Choroid plexus epithelial cell (primary cell): ENCODE results near the gene SMIM22.
"Not testable (repeated sequence)": the region's sequence is repeated elsewhere in the genome, so short reads cannot be mapped to it uniquely, and the experiment has no call there.

Source experiments
- DNase-seq: peaks from one replicate; pipeline ENCODE4 v3.0.0-alpha.2; 2010; ENCODE audit warnings: low read depth
- H3K4me3 ChIP-seq: 2 replicates; pipeline ENCODE4 v1.5.1; 2011; ENCODE audit warnings: low read depth, mild to moderate bottlenecking, control low read depth, low read length, moderate library complexity
- TF ChIP-seq, protein P1 (sequence below): conservative IDR thresholded peaks from 2 replicates; pipeline ENCODE4 v1.5.1; 2011; ENCODE audit warnings: low read depth, mild to moderate bottlenecking, control low read depth, inconsistent platforms, low read length, moderate library complexity

The SMIM22 gene

DNA sequence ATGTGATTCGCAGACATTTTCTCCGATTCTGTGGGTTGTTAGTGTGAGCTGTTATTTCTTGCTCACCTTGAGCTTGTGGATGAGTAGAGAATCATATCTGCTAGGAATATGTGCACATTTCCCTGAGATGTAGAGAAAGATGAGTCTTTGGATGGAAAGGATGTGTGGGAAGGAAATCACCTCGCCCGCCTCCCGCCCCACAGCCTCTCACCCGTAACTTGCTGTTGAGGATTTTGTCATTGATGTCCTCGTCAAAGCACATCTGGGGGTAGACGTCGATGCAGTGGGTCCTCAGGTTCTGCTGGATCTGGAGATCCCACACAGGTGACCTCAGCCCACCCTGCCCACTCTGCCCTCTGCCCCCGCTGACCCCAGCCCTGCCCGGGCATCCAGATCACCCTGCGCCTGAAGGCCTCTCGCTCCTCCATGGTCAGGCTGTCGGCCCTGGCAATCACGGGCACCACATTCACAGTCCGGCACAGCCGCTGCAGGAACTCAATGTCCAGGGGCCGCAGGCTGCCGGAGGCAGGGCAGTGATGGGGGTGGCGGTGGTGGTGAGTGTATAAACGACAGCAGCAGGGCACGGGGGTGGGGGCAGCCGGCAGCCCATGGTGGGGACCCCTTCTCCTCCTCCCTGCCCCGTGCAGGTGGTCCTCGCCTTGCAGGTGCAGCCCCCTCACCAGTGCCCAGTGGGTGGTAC lies 11.8 kb upstream of the SMIM22 start:
- TF ChIP-seq, protein P1, sequence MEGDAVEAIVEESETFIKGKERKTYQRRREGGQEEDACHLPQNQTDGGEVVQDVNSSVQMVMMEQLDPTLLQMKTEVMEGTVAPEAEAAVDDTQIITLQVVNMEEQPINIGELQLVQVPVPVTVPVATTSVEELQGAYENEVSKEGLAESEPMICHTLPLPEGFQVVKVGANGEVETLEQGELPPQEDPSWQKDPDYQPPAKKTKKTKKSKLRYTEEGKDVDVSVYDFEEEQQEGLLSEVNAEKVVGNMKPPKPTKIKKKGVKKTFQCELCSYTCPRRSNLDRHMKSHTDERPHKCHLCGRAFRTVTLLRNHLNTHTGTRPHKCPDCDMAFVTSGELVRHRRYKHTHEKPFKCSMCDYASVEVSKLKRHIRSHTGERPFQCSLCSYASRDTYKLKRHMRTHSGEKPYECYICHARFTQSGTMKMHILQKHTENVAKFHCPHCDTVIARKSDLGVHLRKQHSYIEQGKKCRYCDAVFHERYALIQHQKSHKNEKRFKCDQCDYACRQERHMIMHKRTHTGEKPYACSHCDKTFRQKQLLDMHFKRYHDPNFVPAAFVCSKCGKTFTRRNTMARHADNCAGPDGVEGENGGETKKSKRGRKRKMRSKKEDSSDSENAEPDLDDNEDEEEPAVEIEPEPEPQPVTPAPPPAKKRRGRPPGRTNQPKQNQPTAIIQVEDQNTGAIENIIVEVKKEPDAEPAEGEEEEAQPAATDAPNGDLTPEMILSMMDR = no peak
- DNase-seq = no peak
- H3K4me3 ChIP-seq = no peak overlapping the region

DNA sequence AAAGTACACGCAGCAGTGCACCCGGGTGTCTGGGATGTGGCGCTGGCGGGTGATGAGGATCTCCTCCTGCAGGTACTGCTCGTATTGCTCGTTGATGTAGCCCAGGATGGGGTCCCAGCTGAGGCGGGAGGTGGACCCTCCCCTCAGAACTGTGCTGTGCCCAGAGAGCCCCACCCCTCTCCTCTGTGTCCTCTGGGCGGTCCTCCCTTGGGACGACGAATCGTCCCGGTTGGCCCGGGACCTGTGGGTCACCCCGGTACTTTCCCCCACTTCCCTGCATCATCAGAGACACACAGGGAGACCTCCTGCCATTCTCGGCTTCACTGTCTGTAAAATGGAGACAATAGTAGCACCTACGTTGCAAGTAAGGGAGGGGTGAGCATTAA lies 11.2 kb upstream of the SMIM22 start:
- no peak for DNase-seq

DNA sequence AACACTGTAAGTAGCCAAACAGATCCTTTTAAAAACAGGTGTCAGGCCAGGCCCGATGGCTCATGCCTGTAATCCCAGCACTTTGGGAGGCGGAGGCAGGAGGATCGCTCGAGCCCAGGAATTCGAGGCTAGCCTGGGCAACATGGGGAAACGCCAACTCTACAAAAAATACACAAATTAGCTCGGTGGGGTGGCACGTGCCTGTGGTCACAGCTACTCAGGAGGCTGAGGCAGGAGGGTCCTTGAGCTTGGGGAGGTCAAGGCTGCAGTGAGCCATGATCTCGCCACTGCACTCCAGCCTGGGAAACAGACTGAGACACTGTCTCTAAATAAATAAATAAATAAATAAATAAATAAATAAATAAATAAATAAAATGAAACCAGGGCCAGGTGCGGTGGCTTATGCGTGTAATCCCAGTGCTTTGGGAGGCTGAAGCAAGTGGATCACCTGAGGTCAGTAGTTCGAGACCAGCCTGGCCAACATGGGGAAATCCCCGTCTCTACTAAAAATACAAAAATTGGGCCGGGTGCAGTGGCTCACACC lies 10.7 kb upstream of the SMIM22 start:
- H3K4me3 ChIP-seq, DNase-seq: not testable (repeated sequence)

More for the DNA sequence above, 11.2 kb upstream of the SMIM22 start:
- no peak overlapping the region for H3K4me3 ChIP-seq
- TF ChIP-seq, protein P1 = no peak

DNA sequence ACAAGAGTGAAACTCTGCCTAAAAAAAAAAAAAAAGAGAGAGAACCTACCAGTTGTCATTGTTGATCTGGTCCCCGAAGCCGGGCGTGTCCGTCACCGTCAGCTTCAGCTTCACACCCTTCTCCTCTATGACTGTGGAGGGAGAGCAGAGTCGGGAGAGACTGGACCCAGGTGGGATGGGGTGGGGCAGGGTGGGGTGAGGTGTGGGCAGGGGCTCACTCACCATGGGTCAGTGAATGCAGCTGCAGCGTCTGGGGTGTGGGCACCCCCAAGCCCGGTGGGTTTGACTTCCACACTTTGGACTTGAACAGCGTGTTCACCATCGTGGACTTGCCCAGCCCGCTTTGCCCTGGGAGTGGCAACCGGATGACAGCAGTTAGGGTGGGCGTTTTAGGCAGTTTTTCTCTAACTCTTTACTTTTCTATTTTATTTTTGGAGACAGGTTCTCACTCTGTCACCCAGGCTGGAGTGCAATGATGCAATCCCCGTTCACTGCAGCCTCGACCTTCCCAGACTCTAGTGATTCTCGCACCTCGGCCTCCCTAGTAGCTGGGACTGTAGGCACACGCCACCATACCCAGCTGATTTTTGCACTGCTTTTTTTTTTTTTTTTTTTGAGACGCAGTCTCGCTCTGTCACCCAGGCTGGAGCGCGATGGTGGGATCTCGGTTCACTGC lies 9.3 kb upstream of the SMIM22 start:
- TF ChIP-seq, protein P1 = no peak
- H3K4me3 ChIP-seq = no peak overlapping the region
- DNase-seq = no peak

- no peak overlapping the region for H3K4me3 ChIP-seq
- TF ChIP-seq, protein P1 = no peak
- no peak for DNase-seq
Measured at GRCh38 chr16:4787068-4787467, 8.1 kb upstream of the SMIM22 start.

DNA sequence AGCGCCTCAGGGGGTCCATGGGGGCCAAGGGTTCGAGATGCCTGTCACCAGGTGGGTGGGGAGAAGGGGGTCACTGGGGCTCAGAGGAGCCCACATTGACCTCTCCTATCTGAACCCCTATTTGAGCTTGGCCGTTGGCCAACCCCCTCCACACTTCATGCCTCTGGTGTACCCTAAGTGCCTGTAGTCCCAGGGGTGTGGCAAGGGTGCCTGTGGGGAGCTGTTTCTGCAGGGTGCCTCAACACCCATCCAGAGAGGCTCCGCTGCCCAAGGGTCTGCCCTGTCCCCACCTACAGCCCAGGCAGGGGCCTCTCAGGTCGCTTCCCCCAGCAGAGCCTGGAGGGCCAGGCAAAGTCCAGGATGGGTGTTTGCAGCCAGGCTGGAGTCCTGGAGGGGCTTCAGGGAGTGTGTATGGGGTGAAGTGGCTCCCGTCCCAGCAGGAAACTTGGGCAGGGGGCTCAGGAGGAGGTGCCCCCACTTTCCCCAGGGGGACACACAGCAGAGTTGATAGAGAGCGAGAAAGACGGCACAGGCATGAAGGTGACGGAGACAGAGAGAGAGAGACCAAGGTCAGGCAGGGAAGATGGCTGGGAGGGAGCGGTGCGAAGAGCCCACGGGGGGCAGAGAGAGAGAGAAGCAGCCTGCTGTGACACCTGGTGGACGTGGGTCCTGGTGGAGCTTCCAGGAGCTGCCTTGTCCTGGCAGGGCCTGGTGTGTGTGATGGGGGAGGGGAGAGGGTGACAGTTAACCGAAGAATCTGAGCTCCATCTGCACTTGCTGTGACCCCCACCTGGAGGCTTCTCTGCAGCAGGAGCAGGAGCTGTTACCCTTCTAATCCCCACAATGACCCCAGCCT lies 7.3 kb upstream of the SMIM22 start, which contains the start of gene SEPTIN12:
SEPTIN12 (minus strand) TSS at position 719 of the 856 bp plus-strand sequence; CDS start at position 19, 700 bp downstream.
- H3K4me3 ChIP-seq = no peak within 1 kb of the TSS
- no peak for DNase-seq
- TF ChIP-seq, protein P1 = no peak

- DNase-seq = no peak
- TF ChIP-seq, protein P1 = no peak
- H3K4me3 ChIP-seq = no peak overlapping the region
Measured at GRCh38 chr16:4788489-4788889, 6.7 kb upstream of the SMIM22 start.
